ENCODE measurements around the gene NEDD8.

The NEDD8 gene

DNA sequence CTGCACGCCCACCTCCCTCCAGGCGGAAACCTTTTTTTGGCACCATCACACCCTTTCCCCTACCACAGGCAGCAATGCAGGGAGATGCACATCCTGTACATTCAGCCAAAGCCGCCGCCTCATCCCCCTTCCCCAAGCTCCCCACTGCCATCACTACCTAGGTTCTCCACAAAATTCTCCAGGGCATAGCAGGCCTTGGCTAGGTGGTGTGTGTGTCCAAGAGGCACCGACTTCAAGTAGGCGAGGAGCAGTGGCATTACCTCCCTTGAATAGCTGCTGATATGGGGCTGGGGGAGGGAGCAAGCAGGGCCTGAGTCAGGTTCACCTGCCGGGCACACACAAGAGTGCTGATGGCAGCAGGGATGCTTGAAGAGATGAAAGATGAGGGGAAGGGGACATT is 47.1 kb downstream of the NEDD8 start:
- DNase-seq (ENCODE audit: low read depth, low spot score): no peak
- no peak overlapping the region for H3K27ac ChIP-seq

DNA sequence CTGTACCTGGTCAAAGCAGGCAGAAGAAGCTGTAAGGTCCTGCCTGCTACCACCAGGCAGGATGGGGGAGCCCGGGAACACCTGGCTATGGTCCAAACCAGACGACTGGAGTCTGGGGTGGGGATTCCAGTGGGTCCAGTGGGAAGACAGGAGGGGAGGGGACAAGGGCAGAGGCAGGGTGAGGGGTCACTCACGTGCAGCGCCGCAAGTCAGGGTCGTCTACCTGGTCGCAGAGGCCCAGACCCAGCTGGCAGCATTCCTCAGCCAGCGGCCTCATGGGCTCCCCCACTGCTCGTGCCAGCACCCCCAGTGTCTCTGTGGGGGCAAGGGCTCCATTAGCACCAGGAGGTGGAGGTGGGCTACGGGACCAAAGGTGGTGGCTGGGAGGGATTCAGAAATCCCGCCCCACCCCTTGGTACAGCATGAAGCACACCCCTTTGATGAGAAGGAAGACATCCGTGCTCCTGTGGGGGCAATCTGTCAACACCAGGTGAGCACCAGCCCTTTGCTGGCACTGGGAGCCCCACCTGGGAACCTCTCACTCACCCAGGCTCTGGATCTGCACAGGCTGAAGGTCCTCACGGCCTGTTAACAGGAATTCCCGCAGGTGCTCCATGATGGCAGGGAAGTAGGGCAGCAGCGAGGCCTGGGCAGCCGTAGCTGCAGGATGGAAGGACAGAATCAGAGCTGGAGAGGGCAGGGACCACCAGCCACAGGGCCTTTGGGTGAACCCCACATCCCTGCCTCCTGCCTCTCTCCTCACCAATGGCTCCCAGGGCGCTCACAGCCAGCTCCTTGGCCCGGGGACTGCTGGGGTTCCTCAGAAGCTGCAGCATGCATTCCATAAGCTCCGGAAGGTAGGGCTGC is 47.8 kb downstream of the NEDD8 start:
- no peak overlapping the region for H3K27ac ChIP-seq

GRCh38 chr14:24183014-24183481 is 49.1 kb downstream of the NEDD8 start:
- H3K27ac ChIP-seq: no peak overlapping the region
- no peak for DNase-seq (ENCODE audit: low read depth, low spot score)

More for the DNA sequence above, 47.8 kb downstream of the NEDD8 start:
- no peak for DNase-seq (ENCODE audit: low read depth, low spot score)

GRCh38 chr14:24182110-24182882 is 49.9 kb downstream of the NEDD8 start:
- no peak for DNase-seq (ENCODE audit: low read depth, low spot score)

GRCh38 chr14:24181371-24182077 is 50.6 kb downstream of the NEDD8 start:
- H3K27ac ChIP-seq: no peak overlapping the region
- no peak for DNase-seq (ENCODE audit: low read depth, low spot score)

More at GRCh38 chr14:24182110-24182882, 49.9 kb downstream of the NEDD8 start:
- H3K27ac ChIP-seq: no peak overlapping the region

DNA sequence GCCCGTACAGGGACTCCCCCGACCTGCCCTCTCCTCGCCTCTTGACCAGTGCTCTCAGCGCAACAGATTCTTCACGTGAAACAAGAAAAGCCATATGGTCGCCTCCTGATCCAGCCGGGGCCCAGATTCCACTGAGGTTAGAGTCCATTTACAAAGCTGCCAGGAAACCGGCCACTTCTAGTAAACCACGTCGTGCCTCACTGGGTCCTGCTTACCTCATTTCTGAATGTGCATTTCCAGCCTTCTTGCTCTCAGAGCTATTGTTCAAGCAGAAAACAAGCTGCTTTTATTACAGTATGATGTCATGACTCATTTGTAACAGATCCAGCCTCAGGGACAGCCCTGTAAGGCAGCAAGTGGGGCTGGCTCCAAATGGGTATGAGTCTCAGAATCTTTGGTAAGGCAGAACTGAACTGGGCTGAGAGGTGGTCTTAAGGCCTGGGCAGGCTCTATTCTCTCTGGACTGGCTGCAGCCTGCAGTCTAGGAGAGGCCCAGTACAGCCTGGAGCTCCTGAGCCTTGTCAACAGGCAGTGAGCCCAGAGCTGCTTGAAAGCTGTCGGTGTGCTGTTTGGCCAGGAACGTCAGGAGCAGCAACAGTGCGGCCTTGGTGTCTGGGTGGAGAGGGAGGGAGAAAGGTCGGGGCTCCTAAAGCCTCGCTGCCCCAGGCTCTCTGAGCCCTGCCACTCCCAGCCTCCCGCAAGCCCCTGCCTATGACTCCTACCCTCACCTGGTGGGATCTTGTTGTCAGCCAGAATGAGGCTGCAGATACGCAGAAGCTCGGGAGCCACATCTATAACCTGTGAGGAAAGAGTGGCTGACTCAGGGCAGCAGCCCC is 52.0 kb downstream of the NEDD8 start:
- H3K27ac ChIP-seq: peak overlapping the region; percentile 12
- no peak for DNase-seq (ENCODE audit: low read depth, low spot score)

- H3K27ac ChIP-seq: peak overlapping the region; percentile 12
- DNase-seq (ENCODE audit: low read depth, low spot score): no peak
These were observed 52.7 kb downstream of the NEDD8 start for GRCh38 chr14:24179294-24179960.

- DNase-seq (ENCODE audit: low read depth, low spot score): no peak
- no peak overlapping the region for H3K27ac ChIP-seq
These were observed 53.6 kb downstream of the NEDD8 start for GRCh38 chr14:24178399-24179178.

DNA sequence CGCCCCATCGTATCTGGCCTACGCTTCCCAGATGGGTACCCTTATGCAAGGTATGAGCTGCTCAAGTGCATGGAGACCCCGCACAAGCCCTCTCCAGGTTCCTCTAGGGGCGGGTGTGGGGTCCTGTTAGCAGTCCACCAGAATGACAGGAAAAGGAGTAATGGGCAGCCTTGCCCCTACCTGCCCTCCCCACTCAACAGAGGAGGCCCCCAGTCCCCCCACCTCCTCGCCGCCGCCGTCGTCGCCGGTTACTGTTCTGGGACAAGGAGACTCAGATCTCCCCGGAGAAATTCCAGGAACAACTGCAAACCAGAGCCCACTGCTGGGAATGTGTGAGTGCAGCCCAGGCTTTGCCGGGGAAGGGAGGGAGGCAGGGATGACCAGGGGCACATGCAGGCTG is 54.3 kb downstream of the NEDD8 start:
- no peak for DNase-seq (ENCODE audit: low read depth, low spot score)
- H3K27ac ChIP-seq: no peak overlapping the region

GRCh38 chr14:24177041-24177825 is 54.9 kb downstream of the NEDD8 start:
- no peak for DNase-seq (ENCODE audit: low read depth, low spot score)
- no peak overlapping the region for H3K27ac ChIP-seq

- DNase-seq (ENCODE audit: low read depth, low spot score): no peak
- no peak overlapping the region for H3K27ac ChIP-seq
These were observed 55.6 kb downstream of the NEDD8 start for GRCh38 chr14:24176599-24176998.

DNA sequence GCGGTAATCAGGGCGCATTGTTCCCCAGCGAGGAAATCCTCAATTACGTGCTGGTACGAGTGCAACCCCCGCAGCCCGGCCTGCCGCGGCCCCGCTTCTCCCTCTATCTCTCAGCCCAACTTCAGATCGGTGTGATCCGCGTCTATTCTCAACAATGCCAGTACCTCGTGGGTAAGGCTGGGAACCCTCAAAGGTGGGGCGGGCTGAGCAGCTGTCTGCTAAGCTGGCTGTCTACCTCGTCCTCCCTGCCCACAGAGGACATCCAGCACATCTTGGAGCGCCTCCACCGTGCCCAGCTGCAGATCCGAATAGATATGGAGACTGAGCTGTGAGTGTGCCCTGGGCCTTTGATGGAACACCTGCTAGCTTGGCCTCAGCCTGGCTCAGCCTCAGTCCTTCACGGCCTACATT is 59.3 kb downstream of the NEDD8 start:
- H3K27ac ChIP-seq: no peak overlapping the region
- no peak for DNase-seq (ENCODE audit: low read depth, low spot score)

- no peak for DNase-seq (ENCODE audit: low read depth, low spot score)
- H3K27ac ChIP-seq: no peak overlapping the region
These were observed 59.8 kb downstream of the NEDD8 start for GRCh38 chr14:24172261-24172860.

GRCh38 chr14:24171422-24172260 is 60.5 kb downstream of the NEDD8 start, which contains the start of gene REC8:
TSS of gene REC8 (plus strand) at chr14:24172080. CDS start at chr14:24172553, 473 bp downstream.
- DNase-seq (ENCODE audit: low read depth, low spot score): no peak
- H3K27ac ChIP-seq: no peak within 1 kb of the TSS

- DNase-seq (ENCODE audit: low read depth, low spot score): no peak
- H3K27ac ChIP-seq: no peak overlapping the region
These were observed 64.6 kb downstream of the NEDD8 start for GRCh38 chr14:24167469-24168114.

All from epithelial cell of prostate (primary cell).